Colon (tissue), 2 donors: ENCODE results near the gene NLRP5.
"Not testable (repeated sequence)": the region's sequence is repeated elsewhere in the genome, so short reads cannot be mapped to it uniquely, and the experiment has no call there.

Source experiments
- FAIRE-seq: peaks from 2 replicates; lab custom pipeline; 2012; peaks lifted over from hg19 to GRCh38; lab: Jason Lieb, UNC
- donor health status: control.
- donor health status: control.

Gene NLRP5

DNA sequence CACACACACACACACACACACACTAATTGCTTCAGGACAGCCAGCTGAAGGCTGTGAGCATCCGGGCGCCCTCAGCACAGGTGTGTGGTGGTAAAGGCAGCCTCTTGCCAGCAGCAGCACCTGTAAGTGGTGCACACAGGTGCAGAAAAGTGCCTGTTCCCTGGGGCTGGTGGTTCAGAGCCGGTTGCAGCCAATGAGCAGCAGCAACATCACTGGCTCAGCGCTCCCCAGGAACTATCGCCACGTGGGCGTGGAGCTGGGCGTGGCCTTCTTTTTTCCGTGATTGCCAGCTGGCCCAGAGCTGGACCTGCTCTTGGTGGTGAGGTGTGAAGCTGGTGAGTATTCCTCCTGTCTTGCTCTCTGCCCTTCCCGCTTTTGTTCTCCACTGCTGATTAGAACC lies at the start of gene NLRP5:
Gene NLRP5 (plus strand): TSS at position 289 of the 400 bp plus-strand sequence.
- no peak for FAIRE-seq

GRCh38 chr19:55939206-55939605 lies 47.4 kb upstream of the NLRP5 start:
- no peak for FAIRE-seq

DNA sequence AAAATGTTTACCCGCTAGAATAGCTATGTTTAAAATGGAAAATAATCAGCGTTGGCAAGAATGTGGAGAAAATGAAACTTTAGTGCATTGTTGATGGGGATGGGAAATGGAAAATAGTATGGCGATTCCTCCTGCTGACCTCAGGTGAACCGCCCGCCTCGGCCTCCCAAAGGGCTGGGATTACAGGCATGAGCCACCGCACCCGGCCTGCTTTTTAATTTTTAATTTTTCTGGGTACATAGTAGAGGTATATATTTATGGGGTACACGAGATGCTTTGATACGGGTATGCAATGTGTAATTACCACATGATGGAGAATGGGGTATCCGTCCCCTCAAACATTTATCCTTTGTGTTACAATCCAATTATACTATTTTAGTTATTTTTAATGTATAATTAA lies 46.3 kb upstream of the NLRP5 start:
- FAIRE-seq, result no peak

GRCh38 chr19:55947532-55947931 lies 39.0 kb upstream of the NLRP5 start, which contains the start of gene NLRP8:
TSS of gene NLRP8 (plus strand) at chr19:55947832.
- no peak for FAIRE-seq

- FAIRE-seq, result not testable (repeated sequence)
These were observed 36.0 kb upstream of the NLRP5 start for GRCh38 chr19:55950566-55950965.

DNA sequence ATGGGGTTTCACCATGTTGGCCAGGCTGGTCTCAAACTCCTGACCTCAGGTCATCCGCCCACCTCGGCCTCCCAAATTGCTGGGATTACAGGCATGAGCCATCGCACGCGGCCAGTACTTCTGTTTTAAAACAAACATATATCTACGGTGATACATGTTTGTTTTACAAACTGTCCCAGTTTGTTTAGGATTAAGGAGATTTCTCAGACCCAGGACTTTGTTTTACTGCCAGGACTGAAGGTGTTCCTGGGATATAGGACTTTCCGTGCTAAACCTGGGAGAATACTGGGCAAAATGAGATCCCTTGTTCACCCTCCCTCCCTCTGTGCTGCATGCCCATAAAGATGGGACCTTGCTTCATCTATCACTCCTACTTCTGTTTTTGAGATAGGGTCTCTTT lies 30.1 kb upstream of the NLRP5 start:
- FAIRE-seq, result no peak

DNA sequence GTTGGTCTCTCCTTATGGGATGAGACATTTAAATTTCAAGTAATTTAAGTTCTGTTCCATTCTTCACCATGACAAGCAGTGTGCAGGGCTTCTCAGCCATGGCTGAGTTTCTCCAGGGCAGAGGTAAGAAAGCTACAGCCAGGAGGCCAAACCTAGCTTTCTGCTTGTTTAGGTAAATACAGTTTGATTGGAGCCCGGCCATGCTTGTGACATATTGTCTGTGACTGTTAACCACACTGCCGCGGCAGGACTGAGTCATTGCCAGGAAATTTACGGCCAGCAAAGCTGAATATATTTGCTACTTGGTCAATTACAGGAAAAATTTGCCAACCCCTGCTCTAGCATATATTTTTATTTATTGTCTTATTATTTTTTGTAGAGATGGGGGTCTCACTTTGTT lies 28.2 kb upstream of the NLRP5 start:
- no peak for FAIRE-seq

DNA sequence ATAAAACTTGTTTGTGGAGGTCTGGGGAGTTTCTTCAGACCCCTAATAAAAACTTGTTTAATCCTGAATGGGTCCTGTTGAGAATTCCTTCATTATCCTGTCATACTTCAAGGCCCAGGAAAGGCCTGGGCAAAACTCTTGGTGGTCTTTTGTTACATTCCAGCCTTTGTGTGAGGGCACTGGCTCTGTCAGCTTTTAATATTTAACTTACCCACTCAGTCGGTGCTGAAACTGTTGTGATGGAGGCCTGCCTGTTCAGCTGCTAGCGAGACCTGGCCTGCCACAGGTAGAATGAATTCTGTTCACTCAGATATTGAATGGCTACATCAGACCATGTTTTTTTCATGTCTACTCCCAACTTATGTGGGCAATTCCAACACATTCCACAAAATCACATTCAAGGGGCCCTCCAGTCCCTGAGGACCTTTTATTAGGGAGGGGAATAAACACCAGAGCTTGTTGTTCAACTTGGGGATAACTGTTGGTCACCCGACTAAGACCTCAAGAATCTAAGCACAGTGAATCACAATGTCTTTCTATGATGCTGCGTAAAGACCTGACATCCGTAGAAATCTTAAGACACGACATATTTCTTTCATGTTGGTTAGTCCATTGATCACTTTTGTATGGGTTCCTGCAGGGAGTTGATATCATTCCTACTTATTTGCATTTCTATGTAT lies 26.4 kb upstream of the NLRP5 start:
- no peak for FAIRE-seq

GRCh38 chr19:55962186-55962585 lies 24.4 kb upstream of the NLRP5 start:
- FAIRE-seq, result no peak

- FAIRE-seq, result no peak
These were observed 12.6 kb upstream of the NLRP5 start for GRCh38 chr19:55973982-55974381.

GRCh38 chr19:55980415-55980814 lies 6.2 kb upstream of the NLRP5 start:
- no peak for FAIRE-seq

DNA sequence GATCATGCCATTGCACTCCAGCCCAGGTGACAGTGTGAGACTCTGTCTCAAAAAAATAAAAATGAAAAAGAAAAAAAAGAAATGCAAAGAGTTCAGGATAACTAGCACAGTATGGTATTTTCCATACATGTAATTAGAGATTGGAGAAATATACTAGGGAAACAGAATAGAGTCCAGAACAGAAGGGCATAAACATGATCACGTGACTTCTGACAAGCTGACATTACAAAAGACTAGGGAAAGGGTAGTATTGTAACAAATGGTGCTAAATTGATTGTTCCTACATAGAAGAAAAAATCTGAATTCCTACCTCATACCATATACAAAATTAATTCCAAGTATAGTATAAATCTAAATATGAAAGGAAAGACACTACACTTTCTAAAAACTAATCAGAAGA lies 1.3 kb upstream of the NLRP5 start:
- FAIRE-seq, result no peak

- FAIRE-seq, result no peak
These were observed 4.3 kb downstream of the NLRP5 start for GRCh38 chr19:55990831-55991230.

DNA sequence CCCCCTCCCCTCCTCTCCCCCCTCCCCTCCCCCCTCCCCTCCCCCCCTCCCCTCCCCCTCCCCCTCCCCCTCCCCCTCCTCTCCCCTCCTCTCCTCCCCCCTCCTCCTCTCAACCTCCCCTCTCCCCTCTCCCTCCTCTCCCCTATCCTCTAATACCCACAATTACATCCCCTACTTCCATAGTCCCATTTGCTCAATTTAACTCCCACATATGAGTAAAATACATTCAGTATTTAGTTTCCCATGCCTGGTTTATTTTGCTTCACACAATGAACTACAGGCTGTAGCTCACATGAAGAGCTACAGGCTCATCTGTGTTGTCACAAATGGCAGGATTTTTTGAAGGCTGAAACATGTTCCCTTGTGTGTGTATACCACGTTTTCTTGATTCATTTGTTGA lies 6.9 kb downstream of the NLRP5 start:
- no peak for FAIRE-seq

DNA sequence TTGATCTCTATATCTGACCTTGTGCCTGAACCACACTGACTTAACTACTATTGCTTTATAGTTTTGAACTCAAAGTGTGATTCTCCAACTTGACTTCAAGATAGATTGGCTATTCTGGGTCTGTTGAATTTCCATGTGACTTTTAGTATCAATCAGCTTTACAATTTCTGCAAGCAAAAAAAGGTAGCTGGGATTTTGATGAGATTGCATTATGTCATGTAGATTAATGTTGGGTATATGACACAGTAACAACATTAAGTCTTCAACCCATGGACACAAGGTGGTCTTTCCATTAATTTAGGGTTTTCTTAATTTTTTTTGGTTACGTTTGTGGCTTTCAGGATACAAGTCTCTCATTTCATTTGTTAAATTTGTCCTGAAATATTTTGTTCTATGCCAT lies 28.2 kb downstream of the NLRP5 start:
- no peak for FAIRE-seq

GRCh38 chr19:56015756-56016155 lies 29.2 kb downstream of the NLRP5 start:
- no peak for FAIRE-seq

- not testable (repeated sequence) for FAIRE-seq
These were observed 32.8 kb downstream of the NLRP5 start for GRCh38 chr19:56019325-56019724.

- not testable (repeated sequence) for FAIRE-seq
These were observed 33.9 kb downstream of the NLRP5 start for GRCh38 chr19:56020355-56020975.

GRCh38 chr19:56026769-56027168 lies 40.2 kb downstream of the NLRP5 start:
- no peak for FAIRE-seq

DNA sequence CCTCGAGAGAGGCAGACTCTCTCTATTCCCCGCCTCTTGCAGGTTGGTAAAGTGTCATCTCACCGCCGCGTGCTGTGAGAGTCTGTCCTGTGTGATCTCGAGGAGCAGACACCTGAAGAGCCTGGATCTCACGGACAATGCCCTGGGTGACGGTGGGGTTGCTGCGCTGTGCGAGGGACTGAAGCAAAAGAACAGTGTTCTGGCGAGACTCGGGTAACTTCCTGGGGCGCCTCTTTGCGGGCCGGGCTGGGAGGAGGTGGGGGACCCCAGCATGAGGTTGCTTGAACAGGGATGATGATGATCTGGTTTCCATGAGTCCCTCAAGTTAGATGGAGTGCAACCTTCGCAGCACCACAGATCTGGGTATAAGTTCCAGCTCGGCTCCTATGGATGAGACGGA lies 67.0 kb downstream of the NLRP5 start:
- FAIRE-seq, result no peak

- FAIRE-seq, result no peak
These were observed 79.8 kb downstream of the NLRP5 start for GRCh38 chr19:56066152-56067023.

- FAIRE-seq, result no peak
These were observed 83.1 kb downstream of the NLRP5 start for GRCh38 chr19:56069642-56070041.

DNA sequence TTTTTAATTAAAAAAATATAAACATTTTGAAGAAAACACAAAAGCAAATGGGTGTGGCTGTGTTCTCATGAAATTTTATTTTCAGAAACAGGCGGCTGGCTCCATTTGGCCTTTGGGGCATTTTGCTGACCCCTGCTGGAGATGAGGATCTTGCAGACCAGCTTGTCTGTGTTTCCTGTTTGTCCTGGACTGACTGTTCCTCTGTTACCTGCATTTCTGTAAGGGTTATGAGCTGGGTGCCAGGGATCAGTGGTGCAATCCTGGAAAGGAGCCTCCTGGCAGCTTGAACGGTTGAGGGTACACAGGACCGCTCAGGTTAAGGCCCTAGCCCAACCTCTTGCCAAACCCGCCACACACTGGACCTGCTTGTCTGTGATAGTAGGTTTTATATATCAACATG lies 84.6 kb downstream of the NLRP5 start:
- no peak for FAIRE-seq
